Astrocyte (in vitro differentiated cells and primary cell): ENCODE measurements around the gene NUTF2. TPM values are rescaled to one million over a fixed set of nuclear protein-coding genes. Genes with fewer than 3 reads are reported as not detected.
A peak's percentile ranks its signal among the peaks of the same experiment; 100 is the strongest.

Experiments
- DNase-seq: peaks from one replicate; pipeline ENCODE4 v3.0.0-alpha.2; 2010; ENCODE audit warnings: low read depth
- FAIRE-seq: peaks from 2 replicates; lab custom pipeline; 2011; peaks lifted over from hg19 to GRCh38; lab: Jason Lieb, UNC
- H2AFZ ChIP-seq: 2 replicates; pipeline ENCODE4 v1.6.0; 2012; ENCODE audit warnings: low read depth, low read length, inconsistent platforms
- H3K27ac ChIP-seq: 2 replicates; pipeline ENCODE4 v1.5.1; 2011; ENCODE audit warnings: low read depth, low read length, inconsistent platforms
- H3K27me3 ChIP-seq: 2 replicates; pipeline ENCODE4 v1.6.0; 2011; ENCODE audit warnings: low read length, inconsistent platforms; ENCODE audit not compliant: insufficient read depth
- H3K36me3 ChIP-seq: 2 replicates; pipeline ENCODE4 v1.5.1; 2011; ENCODE audit warnings: low read length, inconsistent platforms; ENCODE audit not compliant: insufficient read depth
- H3K4me1 ChIP-seq: 2 replicates; pipeline ENCODE4 v1.5.1; 2011; ENCODE audit warnings: low read length, inconsistent platforms; ENCODE audit not compliant: insufficient read depth
- H3K4me2 ChIP-seq: 2 replicates; pipeline ENCODE4 v1.6.0; 2012; ENCODE audit warnings: low read length, inconsistent platforms
- H3K4me3 ChIP-seq: 2 replicates; pipeline ENCODE4 v1.5.1; 2011; ENCODE audit warnings: low read depth, mild to moderate bottlenecking, low read length, inconsistent platforms; ENCODE audit not compliant: insufficient read depth
- H3K79me2 ChIP-seq: 2 replicates; pipeline ENCODE4 v1.6.0; 2012; ENCODE audit warnings: mild to moderate bottlenecking, low read length, inconsistent platforms; ENCODE audit not compliant: insufficient read depth
- H3K9ac ChIP-seq: 2 replicates; pipeline ENCODE4 v1.6.0; 2012; ENCODE audit warnings: mild to moderate bottlenecking, low read length, inconsistent platforms
- H3K9me3 ChIP-seq: 2 replicates; pipeline ENCODE4 v1.5.1; 2012; ENCODE audit warnings: low read depth, mild to moderate bottlenecking, low read length, inconsistent platforms; ENCODE audit not compliant: insufficient read depth
- H4K20me1 ChIP-seq: 2 replicates; pipeline ENCODE4 v1.6.0; 2012; ENCODE audit warnings: low read length, inconsistent platforms; ENCODE audit not compliant: insufficient read depth
- H3K27ac Mint-ChIP-seq: one replicate; pipeline ENCODE4 v1.8.0; 2021; ENCODE audit warnings: mild to moderate bottlenecking, mixed read lengths; ENCODE audit not compliant: unreplicated experiment
- H3K27me3 Mint-ChIP-seq: one replicate; pipeline ENCODE4 v1.8.0; 2021; ENCODE audit warnings: low read depth, mixed read lengths; ENCODE audit not compliant: unreplicated experiment
- H3K36me3 Mint-ChIP-seq: one replicate; pipeline ENCODE4 v1.8.0; 2021; ENCODE audit warnings: low read depth, mixed read lengths; ENCODE audit not compliant: unreplicated experiment
- H3K4me1 Mint-ChIP-seq: one replicate; pipeline ENCODE4 v1.8.0; 2021; ENCODE audit warnings: low read depth, mixed read lengths; ENCODE audit not compliant: unreplicated experiment
- H3K4me3 Mint-ChIP-seq: one replicate; pipeline ENCODE4 v1.8.0; 2021; ENCODE audit warnings: mild to moderate bottlenecking, moderate library complexity, mixed read lengths; ENCODE audit not compliant: unreplicated experiment
- H3K9me3 Mint-ChIP-seq: one replicate; pipeline ENCODE4 v1.8.0; 2021; ENCODE audit warnings: mild to moderate bottlenecking, mixed read lengths; ENCODE audit not compliant: unreplicated experiment
- CTCF ChIP-seq: IDR thresholded peaks from 2 replicates; pipeline ENCODE4 v1.5.1; 2011; ENCODE audit warnings: low read depth, mild to moderate bottlenecking, inconsistent platforms, low read length, moderate library complexity; ENCODE audit not compliant: insufficient read depth
- EZH2 ChIP-seq: IDR thresholded peaks from 2 replicates; pipeline ENCODE4 v1.6.1; 2012; ENCODE audit warnings: mild to moderate bottlenecking, low read length, inconsistent platforms; ENCODE audit not compliant: insufficient read depth
- total RNA-seq: library from RNA; stranded (reverse); gene quantifications from 2 replicates; pipeline ENCODE4 v1.2.1, GENCODE V29; 2021

NUTF2 gene
- total RNA-seq, 1 donor from 2014 or later: 224 TPM

GRCh38 chr16:67804853-67805542 is 41.7 kb upstream of the NUTF2 start:
- H3K9me3 Mint-ChIP-seq: no peaks in the 10 kb centered on the region
- Histone ChIP-seq H3K36me3 (peaks cover 7% of the 10 kb centered on the region), H3K4me1 (peaks cover 8% of the 10 kb centered on the region), H2AFZ (no peak overlapping the region), H4K20me1 (peaks cover 44% of the 10 kb centered on the region), H3K27me3 (no peaks in the 10 kb centered on the region), H3K27ac (no peak overlapping the region), H3K9me3 (no peaks in the 10 kb centered on the region), H3K9ac (peak overlapping the region; percentile 93), H3K79me2 (peaks cover 59% of the 10 kb centered on the region), H3K4me3 (peak overlapping the region; percentile 97), H3K4me2 (peak overlapping the region; percentile 97)
- no peak overlapping the region for H3K27ac Mint-ChIP-seq
- FAIRE-seq (no peak), DNase-seq (no peak)
- TF ChIP-seq CTCF: no peak
- H3K4me1 Mint-ChIP-seq: peaks cover 19% of the 10 kb centered on the region
- H3K4me3 Mint-ChIP-seq: peak overlapping the region; percentile 95
- no peaks in the 10 kb centered on the region for H3K27me3 Mint-ChIP-seq
- H3K36me3 Mint-ChIP-seq: peaks cover 22% of the 10 kb centered on the region

- Histone ChIP-seq H3K4me2 (peak overlapping the region; percentile 97), H3K4me1 (peaks cover 8% of the 10 kb centered on the region), H3K9ac (peak overlapping the region; percentile 93), H3K9me3 (no peaks in the 10 kb centered on the region), H3K36me3 (peaks cover 7% of the 10 kb centered on the region), H3K27ac (peak overlapping the region; percentile 73), H3K4me3 (peak overlapping the region; percentile 97), H4K20me1 (peaks cover 36% of the 10 kb centered on the region), H2AFZ (peak overlapping the region; percentile 80), H3K79me2 (peaks cover 50% of the 10 kb centered on the region), H3K27me3 (no peaks in the 10 kb centered on the region)
- FAIRE-seq (no peak), DNase-seq (no peak)
- Mint-ChIP-seq H3K27ac (no peak overlapping the region), H3K9me3 (no peaks in the 10 kb centered on the region), H3K4me3 (peak overlapping the region; percentile 95), H3K36me3 (peaks cover 14% of the 10 kb centered on the region), H3K4me1 (peaks cover 12% of the 10 kb centered on the region), H3K27me3 (no peaks in the 10 kb centered on the region)
- TF ChIP-seq CTCF (no peak), EZH2 (no peak)
These were observed 40.9 kb upstream of the NUTF2 start for GRCh38 chr16:67805718-67806427.
